AG04450 (cell line): ENCODE data around the gene DHX35. TPM values are rescaled to one million over a fixed set of nuclear protein-coding genes. Genes with fewer than 3 reads are reported as not detected.

ENCODE experiments used
- CTCF ChIA-PET: fragments of 300-600, 350-600 bp; formaldehyde crosslinking; extraction: SDS; loops from one replicate; lab custom pipeline; 2022; ENCODE audit warnings: antibody characterized with exemption, inconsistent platforms; lab: Charles Lee
- POLR2A ChIA-PET: fragments of 350-600 bp; formaldehyde crosslinking; extraction: SDS; loops from one replicate; lab custom pipeline; 2021; ENCODE audit warnings: antibody characterized with exemption, inconsistent platforms; lab: Yijun Ruan, JAX
- DNase-seq: peaks from one replicate; pipeline ENCODE4 v3.0.0-alpha.2; 2011; ENCODE audit warnings: low read depth, low spot score
- H3K27ac ChIP-seq: one replicate; pipeline ENCODE4 v1.5.1; 2012; ENCODE audit warnings: low read depth, low read length, control low read depth
- H3K27me3 ChIP-seq: one replicate; pipeline ENCODE4 v1.6.0; 2012; ENCODE audit warnings: low read length; ENCODE audit not compliant: control insufficient read depth, insufficient read depth
- H3K4me3 ChIP-seq: 2 replicates; pipeline ENCODE4 v1.5.1; 2011; ENCODE audit warnings: mild to moderate bottlenecking, low read depth, low read length, control low read depth
- H3K9me3 ChIP-seq: 2 replicates; pipeline ENCODE4 v1.5.1; 2012; ENCODE audit warnings: low read length; ENCODE audit not compliant: control insufficient read depth, insufficient read depth
- CTCF ChIP-seq: IDR thresholded peaks from 2 replicates; pipeline ENCODE4 v1.5.1; 2011; ENCODE audit warnings: low read depth, low read length, control low read depth, inconsistent platforms
- polyA plus RNA-seq: library from polyadenylated mRNA; depleted of rRNA; stranded (reverse); fragments of >200 nt; gene quantifications from 2 replicates; pipeline ENCODE4 v1.2.3, GENCODE V29; 2011

The DHX35 gene
- polyA plus RNA-seq, 1 experiment = 14.4 TPM

GRCh38 chr20:38926934-38927616 lies 35.1 kb upstream of the DHX35 start:
- Histone ChIP-seq H3K27me3 (peaks cover 2% of the 10 kb centered on the region), H3K9me3 (no peaks in the 10 kb centered on the region; the same call in 1 of the 2 replicates), H3K4me3 (peak overlapping the region; percentile 78), H3K27ac (no peak overlapping the region)
- no peak for DNase-seq
- TF ChIP-seq CTCF = no peak
- ChIA-PET CTCF (interaction anchor here (0.7 to 12.2 kb wide), 13 partner anchors 9 to 944 kb away, joined by 3 to 196 read pairs (median 4); partner anchors contain the start of gene DHX35), POLR2A (interaction anchor here (1.3 to 2.9 kb wide), 2 partner anchors 35 to 122 kb away, joined by 3 to 18 read pairs; partner anchors contain the start of gene DHX35)

GRCh38 chr20:38927902-38928578 lies 34.1 kb upstream of the DHX35 start:
- Histone ChIP-seq H3K27ac (no peak overlapping the region), H3K4me3 (peak overlapping the region; percentile 45), H3K27me3 (no peaks in the 10 kb centered on the region), H3K9me3 (no peaks in the 10 kb centered on the region; the same call in 1 of the 2 replicates)
- CTCF ChIA-PET = interaction anchor here (0.5 to 12.2 kb wide), 6 partner anchors 34 to 943 kb away, joined by 3 to 196 read pairs (median 4); partner anchors contain the start of gene DHX35
- DNase-seq = no peak
- no peak for TF ChIP-seq CTCF
- POLR2A ChIA-PET = interaction anchor here (1.3 to 2.9 kb wide), 2 partner anchors 34 to 121 kb away, joined by 3 to 18 read pairs; partner anchors contain the start of gene DHX35

- POLR2A ChIA-PET = interaction anchor here (0.6 to 0.8 kb wide), 2 partner anchors 32 to 58 kb away, joined by 3 to 4 read pairs; no protein-coding TSS in a partner anchor
- no peaks in the 10 kb centered on the region; the same call in 1 of the 2 replicates for H3K9me3 ChIP-seq
- CTCF ChIA-PET = interaction anchor here (1.0 to 12.2 kb wide), 4 partner anchors 32 to 155 kb away, joined by 4 to 196 read pairs (median 6); partner anchors contain the start of gene DHX35
- H3K27ac ChIP-seq = no peak overlapping the region
- H3K4me3 ChIP-seq = no peak overlapping the region
- no peaks in the 10 kb centered on the region for H3K27me3 ChIP-seq
- no peak for DNase-seq
- TF ChIP-seq CTCF = no peak
Measured at GRCh38 chr20:38930242-38930569, 31.9 kb upstream of the DHX35 start.

- H3K27ac ChIP-seq = no peak overlapping the region
- no peak for DNase-seq
- CTCF ChIA-PET = interaction anchor here (0.8 to 1.8 kb wide), 4 partner anchors 10 to 118 kb away, joined by 3 to 7 read pairs (median 4); no protein-coding TSS in a partner anchor
- POLR2A ChIA-PET = interaction anchor here (1.0 kb wide), 1 partner anchor 30 kb away, joined by 3 read pairs; the partner anchor contains the start of gene DHX35
- no peak for TF ChIP-seq CTCF
- H3K4me3 ChIP-seq = no peak overlapping the region
- H3K27me3 ChIP-seq = no peaks in the 10 kb centered on the region
- H3K9me3 ChIP-seq = no peaks in the 10 kb centered on the region
Measured at GRCh38 chr20:38931984-38932383, 30.2 kb upstream of the DHX35 start.
